Thyroid gland (tissue), 4 donors: ENCODE data around the gene SERPINA3. TPM values are rescaled to one million over a fixed set of nuclear protein-coding genes. Genes with fewer than 3 reads are reported as not detected.

Experiments
- DNase-seq, 2 donors: peaks; one replicate each; pipeline ENCODE4 v3.0.0-alpha.2; 2019
- H3K27ac ChIP-seq, 3 donors: fragments of 200-600 bp; sonication (generic); 1 replicate in 2 of 3; 2 replicates in 1 of 3; pipeline ENCODE4 v1.5.1; 2016 to 2019; ENCODE audit warnings: mild to moderate bottlenecking in 1 of 3, moderate library complexity in 1 of 3
- H3K27me3 ChIP-seq: fragments of 200-600 bp; sonication (generic); one replicate; pipeline ENCODE4 v1.5.1; 2019
- H3K36me3 ChIP-seq, 2 donors: fragments of 200-600 bp; sonication (generic); one replicate each; pipeline ENCODE4 v1.5.1; 2016 to 2019
- H3K4me1 ChIP-seq, 2 donors: fragments of 200-600 bp; sonication (generic); one replicate each; pipeline ENCODE4 v1.5.1; 2017 to 2019
- H3K4me3 ChIP-seq, 3 donors: fragments of 200-600 bp; sonication (generic); replicated peaks in 1 of 3; 1 replicate in 2 of 3; 2 replicates in 1 of 3; pipeline ENCODE4 v1.5.1; 2016; ENCODE audit warnings: mild to moderate bottlenecking in 1 of 3
- H3K9me3 ChIP-seq: fragments of 200-600 bp; sonication (generic); one replicate; pipeline ENCODE4 v1.5.1; 2017
- CTCF ChIP-seq, 6 experiments: fragments of 200-600 bp in 3 of 6; fragments of 450-650 bp in 3 of 6; sonication (generic) in 3 of 6; IDR thresholded peaks; one replicate each; pipeline ENCODE4 v1.5.1; 2016 to 2019; ENCODE audit warnings: antibody characterized with exemption in 6 of 6, mild to moderate bottlenecking in 2 of 6, inconsistent platforms in 1 of 6, moderate library complexity in 1 of 6
- POLR2A ChIP-seq, 2 donors: fragments of 450-650 bp; IDR thresholded peaks; one replicate each; pipeline ENCODE4 v1.6.1; 2017; ENCODE audit warnings: antibody characterized with exemption in 2 of 2, mild to moderate bottlenecking in 2 of 2, moderate library complexity in 1 of 2
- WGBS, 2 donors: methylation state at CpG; one replicate each; pipeline ENCODE4 v1.1.5; 2017; 5-methylcytosine and 5-hydroxymethylcytosine counted together
- intact Hi-C: fragments of 100-400 bp; cut with DNase I; formaldehyde crosslinking; loops from one replicate; pipeline ENCODE4 v1.15.1; 2023
- total RNA-seq, 4 donors: library from RNA; depleted of rRNA; stranded (reverse); fragments of >200 nt; gene quantifications; one replicate each; pipeline ENCODE4 v1.2.3, GENCODE V29; 2016

SERPINA3 gene
- total RNA-seq, 4 donors from 2014 or later = 16.3 to 200 (median 91.1) TPM

- Histone ChIP-seq H3K27me3 (no peaks in the 10 kb centered on the region), H3K4me3 (no peak overlapping the region), H3K36me3 (no peaks in the 10 kb centered on the region), H3K27ac (no peak overlapping the region), H3K9me3 (no peaks in the 10 kb centered on the region), H3K4me1 (no peaks in the 10 kb centered on the region)
- TF ChIP-seq POLR2A (IDR thresholded peaks at IDR 0.05) = no peak
- no peak for TF ChIP-seq CTCF (IDR thresholded peaks at IDR 0.05)
- intact Hi-C loops = no loop called here
- WGBS, 2 donors = 73 to 88% methylated on average over 8 of the region's 8 CpGs
- no peak for DNase-seq
Observed at GRCh38 chr14:94660306-94660946, 48.2 kb downstream of the SERPINA3 start.

DNA sequence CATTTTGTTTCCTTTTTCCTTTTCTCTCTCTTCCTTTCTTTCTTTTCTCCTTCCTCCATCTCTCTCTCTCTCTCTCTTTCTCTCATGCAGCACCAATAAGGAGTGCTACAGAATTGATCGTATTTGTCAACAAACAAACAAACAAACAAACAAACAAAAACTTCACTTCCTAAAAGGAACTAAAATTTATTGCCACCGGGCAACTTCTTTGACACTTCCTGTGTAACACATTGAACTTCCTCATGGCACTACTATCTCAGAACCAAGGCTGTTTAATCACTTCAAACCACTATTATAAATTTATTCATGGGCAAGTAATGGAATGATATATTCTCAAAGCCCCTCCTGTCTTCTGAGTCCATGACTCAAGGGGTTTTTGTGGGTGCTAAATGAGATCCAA is 51.3 kb downstream of the SERPINA3 start:
- no peaks in the 10 kb centered on the region for H3K4me1 ChIP-seq
- no peaks in the 10 kb centered on the region for H3K27me3 ChIP-seq
- TF ChIP-seq POLR2A (IDR thresholded peaks at IDR 0.05) (no peak), CTCF (IDR thresholded peaks at IDR 0.05) (no peak)
- WGBS, 2 donors = 71 to 79% methylated on average over 2 of the region's 2 CpGs
- H3K27ac ChIP-seq = no peak overlapping the region
- intact Hi-C loops = no loop called here
- no peaks in the 10 kb centered on the region for H3K9me3 ChIP-seq
- no peaks in the 10 kb centered on the region for H3K36me3 ChIP-seq
- no peak for DNase-seq
- H3K4me3 ChIP-seq = no peak overlapping the region

- no peaks in the 10 kb centered on the region for H3K36me3 ChIP-seq
- no peak overlapping the region for H3K4me3 ChIP-seq
- no peaks in the 10 kb centered on the region for H3K4me1 ChIP-seq
- WGBS, 2 donors = 80 to 84% methylated on average over 11 of the region's 11 CpGs
- H3K27me3 ChIP-seq = no peaks in the 10 kb centered on the region
- intact Hi-C loops = no loop called here
- H3K9me3 ChIP-seq = no peaks in the 10 kb centered on the region
- no peak for DNase-seq
- no peak overlapping the region for H3K27ac ChIP-seq
- no peak for TF ChIP-seq CTCF (IDR thresholded peaks at IDR 0.05)
- TF ChIP-seq POLR2A (IDR thresholded peaks at IDR 0.05) = no peak
Observed at GRCh38 chr14:94663965-94664704, 51.9 kb downstream of the SERPINA3 start.

GRCh38 chr14:94665121-94665520 is 52.9 kb downstream of the SERPINA3 start:
- Histone ChIP-seq H3K9me3 (no peaks in the 10 kb centered on the region), H3K36me3 (no peaks in the 10 kb centered on the region), H3K4me3 (no peak overlapping the region), H3K4me1 (no peaks in the 10 kb centered on the region), H3K27me3 (no peaks in the 10 kb centered on the region), H3K27ac (no peak overlapping the region)
- 19 to 22% methylated on average over 4 of the region's 4 CpGs for WGBS, 2 donors
- intact Hi-C loops = no loop called here
- no peak for TF ChIP-seq POLR2A (IDR thresholded peaks at IDR 0.05)
- no peak for TF ChIP-seq CTCF (IDR thresholded peaks at IDR 0.05)
- DNase-seq = no peak

DNA sequence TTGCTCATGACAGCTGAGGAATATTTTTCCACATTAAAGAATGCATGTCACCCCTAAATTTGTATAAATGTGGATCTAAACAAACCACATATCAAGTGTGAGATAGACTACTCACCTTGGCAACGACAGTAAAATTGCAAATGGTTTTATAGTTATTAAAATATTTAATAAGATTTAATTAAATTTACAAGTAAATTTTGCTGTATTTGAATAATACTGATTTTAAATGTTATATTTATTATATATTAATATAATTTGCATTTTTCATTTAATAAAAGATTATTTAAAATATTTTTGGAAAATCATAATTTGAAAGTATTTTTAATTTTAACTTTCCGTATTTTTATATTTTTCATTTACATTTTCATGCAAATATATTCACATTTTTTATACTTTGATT is 53.4 kb downstream of the SERPINA3 start:
- Histone ChIP-seq H3K36me3 (no peaks in the 10 kb centered on the region), H3K9me3 (no peaks in the 10 kb centered on the region), H3K27me3 (no peaks in the 10 kb centered on the region), H3K4me1 (no peaks in the 10 kb centered on the region), H3K27ac (no peak overlapping the region), H3K4me3 (no peak overlapping the region)
- intact Hi-C loops = no loop called here
- 47 to 70% methylated on average over 2 of the region's 2 CpGs for WGBS, 2 donors
- TF ChIP-seq POLR2A (IDR thresholded peaks at IDR 0.05) (no peak), CTCF (IDR thresholded peaks at IDR 0.05) (no peak)
- no peak for DNase-seq
